Heart right ventricle (tissue), 16 donors: Measurements from ENCODE around the gene NDUFA11. TPM values are rescaled to one million over a fixed set of nuclear protein-coding genes. Genes with fewer than 3 reads are reported as not detected.

Source experiments
- ATAC-seq, 8 donors: fragments of 200-7000 bp; cut with Tn5 transposase; one replicate each; pipeline ENCODE4 v1.9.1; 2020; ENCODE audit warnings: mild to moderate bottlenecking in 8 of 8, moderate library complexity in 8 of 8, moderate number of reproducible peaks in 1 of 8
- DNase-seq, 2 donors: peaks; one replicate each; pipeline ENCODE4 v3.0.0-alpha.2; 2020
- H3K27ac ChIP-seq, 10 donors: fragments of 200-600 bp; sonication (generic) in 2 of 10; one replicate each; pipeline versions ENCODE4 v1.5.0 to v1.8.0; 2020 to 2022; ENCODE audit warnings: mild to moderate bottlenecking in 3 of 10
- H3K27me3 ChIP-seq, 7 donors: fragments of 200-600 bp; one replicate each; pipeline ENCODE4 v1.8.0; 2021 to 2022; ENCODE audit warnings: mild to moderate bottlenecking in 2 of 7
- H3K36me3 ChIP-seq, 9 donors: fragments of 200-600 bp; sonication (generic) in 1 of 9; one replicate each; pipeline versions ENCODE4 v1.5.0 to v1.8.0; 2020 to 2022; ENCODE audit warnings: mild to moderate bottlenecking in 2 of 9
- H3K4me1 ChIP-seq, 9 donors: fragments of 200-600 bp; sonication (generic) in 1 of 9; one replicate each; pipeline versions ENCODE4 v1.5.0 to v1.8.0; 2020 to 2022; ENCODE audit warnings: mild to moderate bottlenecking in 4 of 9
- H3K4me3 ChIP-seq, 10 donors: fragments of 200-600 bp; sonication (generic) in 2 of 10; one replicate each; pipeline versions ENCODE4 v1.5.0 to v1.8.0; 2020 to 2022; ENCODE audit warnings: mild to moderate bottlenecking in 7 of 10, moderate library complexity in 2 of 10
- H3K9me3 ChIP-seq, 11 donors: fragments of 200-600 bp in 10 of 11; sonication (generic) in 2 of 11; one replicate each; pipeline versions ENCODE4 v1.5.0 to v1.8.0; 2013 to 2022; ENCODE audit warnings: mild to moderate bottlenecking in 2 of 11, control low read depth in 1 of 11, moderate library complexity in 1 of 11
- WGBS, 2 donors: extraction: QIAGEN DNeasy Blood & Tissue Kit; methylation state at CpG; one replicate each; pipeline ENCODE4 v1.1.7; 2013; ENCODE audit warnings: inconsistent platforms in 1 of 2; 5-methylcytosine and 5-hydroxymethylcytosine counted together
- intact Hi-C, 10 donors: fragments of 100-400 bp; cut with DNase I; formaldehyde crosslinking; loops; one replicate each; pipeline versions ENCODE4 v1.11.1 to v1.14.2; 2022
- long read RNA-seq, 3 donors: library from polyadenylated mRNA; unstranded; transcript quantifications; one replicate each; pipeline ENCODE4 v2.0.0, GENCODE V29; 2020 to 2021
- polyA plus RNA-seq, 2 donors: library from polyadenylated mRNA; stranded (reverse); fragments of 200-250 nt; gene quantifications; one replicate each; pipeline ENCODE4 v1.2.3, GENCODE V29; 2013
- total RNA-seq, 10 donors: library from RNA; stranded (reverse); fragmentation: NEBNext Ultra II Directional in 3 of 10; extraction: Animal tissue kit (Norgen Biotek cat#: 25700) in 3 of 10; gene quantifications; one replicate each; pipeline versions ENCODE4 v1.2.1 to v1.2.4, GENCODE V29; 2021 to 2023
- TF ChIP-seq, protein P1 (sequence below), 9 donors: fragments of 200-600 bp; sonication (generic) in 2 of 9; IDR thresholded peaks; one replicate each; pipeline versions ENCODE4 v1.5.0 to v1.8.0; 2021 to 2022; ENCODE audit warnings: antibody characterized with exemption in 9 of 9, mild to moderate bottlenecking in 5 of 9, moderate library complexity in 1 of 9
- donor health status: Arrhythmogenic right ventricular cardiomyopathy.
- donor health status: ischemic (EF 13 %, LVEDD 7.1; RV severe dilation, severe dysfunction).
- donor health status: healthy with polysubstance abuse.
- donor health status: DM: no; HTN: yes; CAD: no.
- donor health status: DM: no; HTN: no; CAD: no.
- donor health status: ischemic (EF 25% LVEDD 6.9; RV normal size, moderate dysfunction).
- donor health status: ischemic (EF 25% LVEDD 5.7; RV mildly dilated, moderate dysfunction).
- donor health status: healthy.
- donor health status: DM: yes; HTN: yes; CAD: no.
- donor health status: Ischemic cardiomyopathy.
- donor health status: ischemic (EF 35%, LVEDD 5.7; RV mildly dilated, moderate dysfunction).
- donor health status: nonischemic (EF 11% LVEDD 7.7; RV severe dilation, severe dysfunction).
- donor health status: DM: yes; HTN: yes; CAD: no.
- donor health status: PGD.
- donor health status: ischemic (EF 29% LVEDD 5.4; RV normal size, mild dysfunction).
- donor health status: nonischemic (EF 23%, LVEDD 6.1; RV moderate dilation, normal function).

The NDUFA11 gene
- total RNA-seq, result 100 to 1,000 TPM; 451 to 574 (median 513) TPM
- polyA plus RNA-seq, result 1,000 to 10,000 TPM in 1 of 2 donors, 100 to 1,000 TPM in 1; 760 to 1,143 TPM
- long read RNA-seq, donor 1, transcript NDUFA11-201 (4 exons, 539 nt), result major isoform, 265 of 347 reads
- long read RNA-seq, donor 1, transcript NDUFA11-204 (2 exons, 403 nt), result minor isoform, 6 of 347 reads
- long read RNA-seq, donor 1, partial matches to known transcripts, result 13 of 347 reads
- long read RNA-seq, donor 1, other reads (novel, unspliced or antisense), result 61 of 347 reads
- long read RNA-seq, donor 2, transcript NDUFA11-201 (4 exons, 539 nt), result major isoform, 351 of 457 reads
- long read RNA-seq, donor 2, transcript NDUFA11-204 (2 exons, 403 nt), result minor isoform, 9 of 457 reads
- long read RNA-seq, donor 2, partial matches to known transcripts, result 11 of 457 reads
- long read RNA-seq, donor 2, other reads (novel, unspliced or antisense), result 82 of 457 reads
- long read RNA-seq, donor 3, transcript NDUFA11-201 (4 exons, 539 nt), result major isoform, 53 of 89 reads
- long read RNA-seq, donor 3, partial matches to known transcripts, result 22 of 89 reads
- long read RNA-seq, donor 3, other reads (novel, unspliced or antisense), result 11 of 89 reads

DNA sequence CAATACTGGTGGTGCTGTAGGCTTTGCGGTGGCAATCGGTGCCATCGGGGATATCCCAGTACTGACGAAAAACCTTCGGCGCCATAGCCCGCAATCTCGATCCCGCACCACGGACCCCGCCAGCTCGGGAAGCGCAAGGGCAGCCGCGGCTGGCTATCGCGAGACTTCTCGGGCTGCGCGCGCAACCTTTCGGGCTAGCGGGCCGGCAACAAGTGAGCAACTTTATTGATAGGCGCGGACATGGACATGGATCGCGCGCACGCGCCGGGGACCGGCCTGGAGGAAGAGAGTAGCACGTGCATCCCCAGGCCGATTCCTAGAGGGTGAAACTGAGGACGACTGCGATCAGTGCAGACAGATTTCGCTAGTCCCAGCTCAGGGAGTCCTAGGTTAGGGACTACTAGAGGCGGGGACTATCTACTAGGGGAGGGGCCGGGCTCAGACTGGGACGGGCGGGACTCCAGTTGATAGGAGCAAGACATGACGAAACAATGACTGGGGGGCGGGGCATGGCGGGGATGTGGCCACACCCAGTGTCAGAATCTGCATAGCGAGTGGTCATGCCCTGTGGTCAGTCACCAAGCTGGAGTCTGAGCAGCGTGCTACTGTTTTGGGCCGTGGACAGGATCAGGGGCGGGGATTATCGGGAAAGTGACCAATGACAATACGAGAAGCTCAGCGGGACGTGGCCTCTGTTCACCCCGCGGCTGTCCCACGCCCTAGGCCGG lies at the start of gene NDUFA11:
Gene NDUFA11 (minus strand): TSS at position 167 of the 728 bp plus-strand sequence. CDS start 82 bp downstream, at position 85.
- WGBS, 2 donors, result 0% methylated on average over 57 of the region's 57 CpGs
- H3K27me3 ChIP-seq, result no peaks in the 10 kb centered on the region
- no peaks in the 10 kb centered on the region for H3K9me3 ChIP-seq
- H3K4me1 ChIP-seq, result peaks cover 12 to 45% (median 36%) of the 10 kb centered on the region in 9 donors
- intact Hi-C loops, result loop anchor here in 3 of 10 donors (5.0 kb wide), 1 partner anchor 74 kb away; the partner anchor contains the start of gene RANBP3 (in 3 of the 3)
- peak; percentile 30 to 91 (median 84) for ATAC-seq
- peak within 1 kb of the TSS; percentile 57 to 97 (median 87) for H3K4me3 ChIP-seq
- peak within 1 kb of the TSS; percentile 71 to 95 (median 88) for H3K27ac ChIP-seq
- peak; percentile 97 to 100 for DNase-seq
- TF ChIP-seq, protein P1, sequence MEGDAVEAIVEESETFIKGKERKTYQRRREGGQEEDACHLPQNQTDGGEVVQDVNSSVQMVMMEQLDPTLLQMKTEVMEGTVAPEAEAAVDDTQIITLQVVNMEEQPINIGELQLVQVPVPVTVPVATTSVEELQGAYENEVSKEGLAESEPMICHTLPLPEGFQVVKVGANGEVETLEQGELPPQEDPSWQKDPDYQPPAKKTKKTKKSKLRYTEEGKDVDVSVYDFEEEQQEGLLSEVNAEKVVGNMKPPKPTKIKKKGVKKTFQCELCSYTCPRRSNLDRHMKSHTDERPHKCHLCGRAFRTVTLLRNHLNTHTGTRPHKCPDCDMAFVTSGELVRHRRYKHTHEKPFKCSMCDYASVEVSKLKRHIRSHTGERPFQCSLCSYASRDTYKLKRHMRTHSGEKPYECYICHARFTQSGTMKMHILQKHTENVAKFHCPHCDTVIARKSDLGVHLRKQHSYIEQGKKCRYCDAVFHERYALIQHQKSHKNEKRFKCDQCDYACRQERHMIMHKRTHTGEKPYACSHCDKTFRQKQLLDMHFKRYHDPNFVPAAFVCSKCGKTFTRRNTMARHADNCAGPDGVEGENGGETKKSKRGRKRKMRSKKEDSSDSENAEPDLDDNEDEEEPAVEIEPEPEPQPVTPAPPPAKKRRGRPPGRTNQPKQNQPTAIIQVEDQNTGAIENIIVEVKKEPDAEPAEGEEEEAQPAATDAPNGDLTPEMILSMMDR (IDR thresholded peaks at IDR 0.05), result no peak
- peaks cover 0 to 36% (median 0%) of the 10 kb centered on the region in 9 donors for H3K36me3 ChIP-seq

DNA sequence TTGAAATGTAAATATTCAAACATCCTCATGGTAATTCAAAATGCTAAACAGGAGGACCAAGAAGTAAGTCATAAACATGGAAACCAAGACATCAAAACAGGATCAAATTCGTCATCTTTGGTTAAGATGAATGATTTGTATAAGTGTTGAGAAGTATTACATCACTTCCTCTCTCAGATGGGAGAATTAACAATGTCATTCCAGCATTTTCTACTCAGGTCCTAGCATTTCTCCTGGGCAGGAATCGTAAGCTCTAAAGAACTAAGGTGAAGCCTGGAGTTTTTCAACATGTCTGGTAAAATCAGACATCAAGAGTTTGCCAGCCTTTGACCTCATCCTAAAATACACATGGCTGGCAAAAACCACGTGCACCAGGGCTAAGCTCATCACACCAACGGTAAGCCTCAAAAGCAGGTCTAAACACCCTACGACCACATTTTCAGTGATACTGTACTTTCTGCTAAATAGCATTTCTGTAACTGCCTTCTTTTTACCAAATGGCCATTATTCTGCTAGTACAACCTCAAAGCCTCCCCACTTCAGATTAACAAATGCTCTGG lies 49.5 kb upstream of the NDUFA11 start:
- ATAC-seq, result no peak

DNA sequence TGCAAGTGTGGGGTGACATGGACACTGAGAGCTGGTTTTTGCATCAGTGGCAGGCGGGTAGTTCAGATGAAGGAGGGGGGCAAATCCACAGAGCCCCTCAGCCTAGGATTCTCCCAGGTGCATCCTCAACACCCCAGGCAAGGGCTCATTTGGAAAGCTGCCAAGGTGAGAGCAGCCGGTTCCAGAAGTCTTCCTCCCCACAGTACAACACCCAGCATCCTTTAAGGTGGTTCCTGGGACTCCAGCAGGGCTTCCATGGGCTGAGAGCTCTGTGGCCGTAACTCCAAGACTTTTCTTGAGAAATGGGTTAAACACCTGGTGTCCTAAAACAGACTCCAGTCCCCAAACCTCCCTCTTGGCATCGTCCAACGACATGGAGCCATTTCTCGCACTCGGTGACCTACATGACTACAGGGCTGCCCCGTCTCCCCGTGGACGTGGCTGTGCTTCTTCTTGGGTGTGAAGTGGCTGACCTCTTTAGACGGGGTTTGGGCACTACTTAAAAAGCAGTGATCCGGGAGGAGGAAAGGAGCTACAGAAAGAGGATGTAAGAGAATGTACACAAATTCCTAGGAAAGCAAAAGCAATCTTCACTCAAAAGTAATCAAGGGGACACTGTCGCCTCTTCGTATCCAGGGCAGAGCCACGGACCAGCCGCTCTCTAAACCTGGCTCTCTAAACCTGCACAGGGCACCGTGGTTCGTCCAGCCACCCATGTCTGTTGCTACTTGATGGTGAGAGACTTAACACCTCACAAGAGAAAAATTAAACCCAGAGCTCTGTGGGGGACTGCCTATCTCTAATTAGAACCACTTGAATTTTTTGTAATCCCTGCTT lies 48.8 kb upstream of the NDUFA11 start:
- no peak for DNase-seq
- H3K9me3 ChIP-seq, result no peaks in the 10 kb centered on the region
- no peak overlapping the region for H3K4me3 ChIP-seq
- WGBS, 2 donors, result 44 to 46% methylated on average over 18 of the region's 18 CpGs
- intact Hi-C loops, result loop anchor here in 1 of 10 donors (10.0 kb wide), 1 partner anchor 608 kb away; the partner anchor contains the start of gene PTPRS
- peaks cover 41 to 100% (median 98%) of the 10 kb centered on the region in 9 donors for H3K4me1 ChIP-seq
- peak overlapping the region in 8 of 10 donors; percentile 33 to 82 (median 73) for H3K27ac ChIP-seq
- ATAC-seq, result no peak
- H3K36me3 ChIP-seq, result peaks cover 0 to 14% (median 0%) of the 10 kb centered on the region in 9 donors
- TF ChIP-seq, protein P1 (IDR thresholded peaks at IDR 0.05), result no peak
- no peaks in the 10 kb centered on the region for H3K27me3 ChIP-seq

More for the DNA sequence above, 49.5 kb upstream of the NDUFA11 start:
- intact Hi-C loops, result loop anchor here in 1 of 10 donors (10.0 kb wide), 1 partner anchor 608 kb away; the partner anchor contains the start of gene PTPRS
- Histone ChIP-seq H3K4me1 (peaks cover 37 to 100% (median 94%) of the 10 kb centered on the region in 9 donors), H3K27me3 (no peaks in the 10 kb centered on the region), H3K9me3 (no peaks in the 10 kb centered on the region), H3K36me3 (peaks cover 0 to 20% (median 0%) of the 10 kb centered on the region in 9 donors), H3K27ac (peak overlapping the region in 9 of 10 donors; percentile 33 to 82 (median 68)), H3K4me3 (no peak overlapping the region)
- TF ChIP-seq, protein P1 (IDR thresholded peaks at IDR 0.05), result no peak
- DNase-seq, result no peak
- 56 to 64% methylated on average over 5 of the region's 5 CpGs for WGBS, 2 donors
